Measurements from ENCODE around the gene RNFT2. TPM values are rescaled to one million over a fixed set of nuclear protein-coding genes. Genes with fewer than 3 reads are reported as not detected.
A peak's percentile ranks its signal among the peaks of the same experiment; 100 is the strongest.

Gene RNFT2
- total RNA-seq, 1 experiment from 2014 or later, result 29.5 TPM

GRCh38 chr12:116760622-116761020, 22.5 kb downstream of the RNFT2 start:
- Histone ChIP-seq H3K4me2 (ENCODE audit: insufficient read depth, insufficient read length, low read length) (no peak overlapping the region), H3K27me3 (ENCODE audit: insufficient read depth, low read length) (no peaks in the 10 kb centered on the region), H3K18ac (ENCODE audit: insufficient read length, low read depth, low read length) (no peak overlapping the region), H3K4ac (ENCODE audit: low read depth, low read length) (no peak overlapping the region), H2BK15ac (ENCODE audit: low read depth, low read length) (no peak overlapping the region), H3K23ac (ENCODE audit: insufficient read length, low read depth, low read length) (no peak overlapping the region), H3K4me1 (ENCODE audit: insufficient read depth, low read length) (no peaks in the 10 kb centered on the region), H2BK20ac (ENCODE audit: low read depth, low read length, poor library complexity, severe bottlenecking) (no peak overlapping the region), H4K8ac (replicated peaks; ENCODE audit: insufficient read length, low read depth, low read length) (no peak overlapping the region), H2AK5ac (ENCODE audit: insufficient read length, low read length) (no peak overlapping the region), H3K23me2 (ENCODE audit: insufficient read length, low read depth, low read length, poor library complexity, severe bottlenecking) (no peaks in the 10 kb centered on the region), H3K27ac (ENCODE audit: insufficient read length, low read depth, low read length) (no peak overlapping the region), H2BK120ac (ENCODE audit: low read depth, low read length, poor library complexity, severe bottlenecking) (no peak overlapping the region), H3K79me1 (ENCODE audit: insufficient read depth, low read depth, low read length, poor library complexity, severe bottlenecking) (no peaks in the 10 kb centered on the region), H2BK5ac (ENCODE audit: insufficient read length, low read length) (no peak overlapping the region), H4K5ac (ENCODE audit: insufficient read length, low read depth, low read length) (no peak overlapping the region), H3K14ac (ENCODE audit: insufficient read depth, low read length) (no peak overlapping the region), H3T11ph (ENCODE audit: low read length) (no peak overlapping the region), H4K20me1 (ENCODE audit: control insufficient read depth, insufficient read depth, insufficient read length) (no peaks in the 10 kb centered on the region), H3K56ac (ENCODE audit: insufficient read length, low read depth, low read length) (no peak overlapping the region), H2AFZ (ENCODE audit: low read length) (no peak overlapping the region), H3K9me3 (ENCODE audit: control insufficient read depth, low read depth, low read length) (no peaks in the 10 kb centered on the region), H3K9ac (ENCODE audit: extremely low read depth, insufficient read length, low read length) (no peak overlapping the region), H4K91ac (ENCODE audit: insufficient read length, low read depth, low read length) (no peak overlapping the region), H2BK12ac (ENCODE audit: insufficient read length, low read depth, low read length) (no peak overlapping the region), H3K79me2 (ENCODE audit: insufficient read depth, low read length) (no peaks in the 10 kb centered on the region)
- H3K27ac Mint-ChIP-seq, result peak overlapping the region in 2 of 3 experiments; percentile 27 to 87; a peak in 3 of 7 replicates
- WGBS (ENCODE audit: extremely low coverage, insufficient read length, low lambda C conversion rate), result no CpG with 5 or more reads among the region's 11 CpGs
- DNase-seq, result no peak
- H3K27me3 Mint-ChIP-seq (ENCODE audit: low read depth), result no peaks in the 10 kb centered on the region
- peaks cover 7 to 21% of the 10 kb centered on the region in 2 experiments for H3K4me1 Mint-ChIP-seq
- peaks cover 12 to 53% (median 30%) of the 10 kb centered on the region in 3 experiments; a peak in 6 of 7 replicates for H3K36me3 Mint-ChIP-seq (ENCODE audit: insufficient read depth in 1 of 3, low read depth in 3 of 3)
- TF ChIP-seq, protein P1, sequence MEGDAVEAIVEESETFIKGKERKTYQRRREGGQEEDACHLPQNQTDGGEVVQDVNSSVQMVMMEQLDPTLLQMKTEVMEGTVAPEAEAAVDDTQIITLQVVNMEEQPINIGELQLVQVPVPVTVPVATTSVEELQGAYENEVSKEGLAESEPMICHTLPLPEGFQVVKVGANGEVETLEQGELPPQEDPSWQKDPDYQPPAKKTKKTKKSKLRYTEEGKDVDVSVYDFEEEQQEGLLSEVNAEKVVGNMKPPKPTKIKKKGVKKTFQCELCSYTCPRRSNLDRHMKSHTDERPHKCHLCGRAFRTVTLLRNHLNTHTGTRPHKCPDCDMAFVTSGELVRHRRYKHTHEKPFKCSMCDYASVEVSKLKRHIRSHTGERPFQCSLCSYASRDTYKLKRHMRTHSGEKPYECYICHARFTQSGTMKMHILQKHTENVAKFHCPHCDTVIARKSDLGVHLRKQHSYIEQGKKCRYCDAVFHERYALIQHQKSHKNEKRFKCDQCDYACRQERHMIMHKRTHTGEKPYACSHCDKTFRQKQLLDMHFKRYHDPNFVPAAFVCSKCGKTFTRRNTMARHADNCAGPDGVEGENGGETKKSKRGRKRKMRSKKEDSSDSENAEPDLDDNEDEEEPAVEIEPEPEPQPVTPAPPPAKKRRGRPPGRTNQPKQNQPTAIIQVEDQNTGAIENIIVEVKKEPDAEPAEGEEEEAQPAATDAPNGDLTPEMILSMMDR (conservative IDR thresholded peaks at IDR 0.05), result no peak
- H3K9me3 Mint-ChIP-seq, result no peaks in the 10 kb centered on the region; a peak in 1 of 5 replicates
- H3K4me3 Mint-ChIP-seq, result peak overlapping the region in 1 of 2 experiments; percentile 45; a peak in 1 of 5 replicates

Measured in H9 (cell line).